GM12875 (cell line): Measurements from ENCODE around the gene ADCYAP1R1.
"Not testable (repeated sequence)": the region's sequence is repeated elsewhere in the genome, so short reads cannot be mapped to it uniquely, and the experiment has no call there.

ENCODE experiments used
- H3K4me3 ChIP-seq: one replicate; pipeline ENCODE4 v1.5.1; 2011; ENCODE audit warnings: low read depth, low read length, control low read depth
- TF ChIP-seq, protein P1 (sequence below): IDR thresholded peaks from 2 replicates; pipeline ENCODE4 v1.5.1; 2011; ENCODE audit warnings: low read depth, mild to moderate bottlenecking, control low read depth, inconsistent platforms, low read length, moderate library complexity, borderline replicate concordance; ENCODE audit not compliant: insufficient read depth

The ADCYAP1R1 gene

DNA sequence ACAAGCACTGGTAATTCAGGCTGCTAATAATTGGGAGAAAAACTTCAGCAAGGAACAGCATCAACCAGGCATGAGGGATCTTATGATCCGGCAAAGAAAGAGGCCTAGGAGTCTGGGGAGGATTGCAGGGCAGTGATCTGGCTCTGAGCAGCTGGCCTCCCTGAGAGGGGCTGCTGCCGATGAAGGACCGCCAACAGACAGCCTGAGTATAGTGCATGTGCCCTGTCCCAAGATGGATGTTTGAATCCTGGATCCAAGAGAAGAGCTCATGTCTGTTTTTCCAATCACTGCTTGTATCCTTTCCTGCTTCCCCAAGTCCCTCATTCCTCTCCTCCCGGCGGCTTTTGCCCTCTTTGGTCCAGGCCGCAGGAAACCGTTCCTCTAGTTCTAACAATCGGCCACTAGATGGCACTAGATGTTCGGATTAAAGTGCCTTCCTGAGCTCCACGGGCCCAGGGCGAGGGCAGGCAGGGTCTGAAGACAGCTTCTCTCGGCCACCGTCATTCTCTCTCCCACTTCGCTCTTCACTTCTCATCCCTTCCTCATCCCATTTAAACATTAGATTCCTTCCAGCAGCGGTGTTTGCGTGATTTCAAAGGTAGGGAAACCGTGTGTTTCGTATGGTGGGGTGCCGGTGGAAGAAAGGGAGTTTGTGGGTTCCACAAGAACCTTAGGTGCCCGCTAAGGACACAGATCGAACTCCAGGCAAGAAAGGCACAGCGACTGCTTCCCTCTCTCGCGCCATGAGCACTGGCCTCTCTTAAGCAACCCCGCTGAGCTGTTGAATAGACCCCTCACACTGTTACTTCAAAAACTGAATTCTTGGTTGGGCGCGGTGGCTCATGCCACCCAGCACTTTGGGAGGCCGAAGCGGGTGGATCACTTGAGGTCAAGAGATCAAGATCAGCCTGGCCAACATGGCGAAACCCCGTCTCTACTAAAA, 82.4 kb downstream of the ADCYAP1R1 start:
- H3K4me3 ChIP-seq: no peak overlapping the region
- TF ChIP-seq, protein P1, sequence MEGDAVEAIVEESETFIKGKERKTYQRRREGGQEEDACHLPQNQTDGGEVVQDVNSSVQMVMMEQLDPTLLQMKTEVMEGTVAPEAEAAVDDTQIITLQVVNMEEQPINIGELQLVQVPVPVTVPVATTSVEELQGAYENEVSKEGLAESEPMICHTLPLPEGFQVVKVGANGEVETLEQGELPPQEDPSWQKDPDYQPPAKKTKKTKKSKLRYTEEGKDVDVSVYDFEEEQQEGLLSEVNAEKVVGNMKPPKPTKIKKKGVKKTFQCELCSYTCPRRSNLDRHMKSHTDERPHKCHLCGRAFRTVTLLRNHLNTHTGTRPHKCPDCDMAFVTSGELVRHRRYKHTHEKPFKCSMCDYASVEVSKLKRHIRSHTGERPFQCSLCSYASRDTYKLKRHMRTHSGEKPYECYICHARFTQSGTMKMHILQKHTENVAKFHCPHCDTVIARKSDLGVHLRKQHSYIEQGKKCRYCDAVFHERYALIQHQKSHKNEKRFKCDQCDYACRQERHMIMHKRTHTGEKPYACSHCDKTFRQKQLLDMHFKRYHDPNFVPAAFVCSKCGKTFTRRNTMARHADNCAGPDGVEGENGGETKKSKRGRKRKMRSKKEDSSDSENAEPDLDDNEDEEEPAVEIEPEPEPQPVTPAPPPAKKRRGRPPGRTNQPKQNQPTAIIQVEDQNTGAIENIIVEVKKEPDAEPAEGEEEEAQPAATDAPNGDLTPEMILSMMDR: peak; percentile 70

DNA sequence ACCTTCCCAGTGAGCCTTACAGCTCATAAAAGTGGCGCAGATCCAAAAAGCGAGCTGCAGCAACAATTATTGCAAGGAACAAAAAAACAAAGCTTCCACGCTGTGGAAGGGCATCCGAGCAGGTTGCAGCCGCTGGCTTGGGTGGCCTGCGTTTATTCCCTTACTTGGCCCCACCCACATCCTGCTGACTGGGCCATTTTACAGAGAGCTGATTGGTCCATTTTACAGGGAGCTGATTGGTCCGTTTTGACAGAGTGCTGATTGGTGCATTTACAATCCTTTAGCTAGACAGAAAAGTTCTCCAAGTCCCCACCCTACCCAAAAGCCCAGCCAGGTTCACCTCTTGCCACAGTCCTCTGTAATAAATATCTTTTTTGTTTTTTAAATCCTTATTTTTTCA, 85.1 kb downstream of the ADCYAP1R1 start:
- no peak overlapping the region for H3K4me3 ChIP-seq

DNA sequence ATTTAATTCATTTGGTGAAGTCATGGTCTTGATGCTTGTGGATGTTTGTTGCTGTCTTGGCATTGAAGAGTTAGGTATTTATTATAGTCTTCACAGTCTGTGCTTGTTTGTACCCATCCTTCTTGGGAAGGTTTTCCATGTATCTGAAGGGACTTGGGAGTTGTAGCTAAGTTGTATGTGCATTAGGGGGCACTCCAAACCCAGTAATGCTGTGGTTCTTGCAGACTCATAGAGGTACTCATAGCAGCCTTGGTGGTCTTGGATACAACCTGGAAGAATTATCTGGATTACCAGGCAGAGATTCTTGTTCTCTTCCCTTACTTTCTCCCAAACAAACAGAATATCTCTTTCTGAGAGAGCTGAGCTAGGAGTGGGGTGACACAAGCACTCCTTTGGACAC, 93.2 kb downstream of the ADCYAP1R1 start:
- H3K4me3 ChIP-seq: no peak overlapping the region
- TF ChIP-seq, protein P1: no peak

More for the DNA sequence above, 85.1 kb downstream of the ADCYAP1R1 start:
- TF ChIP-seq, protein P1: no peak

DNA sequence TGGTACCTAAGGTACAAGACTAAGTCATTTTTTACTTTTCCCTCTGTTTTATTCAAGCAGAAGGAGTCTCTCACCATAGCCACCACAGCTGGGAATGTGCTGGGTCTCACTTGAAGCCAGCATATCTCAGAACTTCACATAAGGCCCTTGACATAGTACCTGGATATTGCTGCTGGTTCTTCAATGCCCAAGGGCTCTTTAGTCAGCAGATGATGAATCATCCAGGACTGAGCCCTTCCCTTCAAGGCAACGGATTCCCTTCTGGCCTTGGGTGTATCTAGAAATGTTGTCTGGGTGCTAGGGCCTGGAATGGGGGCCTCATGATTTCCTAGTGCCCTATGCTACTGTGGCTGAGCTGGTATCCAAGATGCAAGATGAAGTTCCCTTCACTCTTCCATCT, 93.9 kb downstream of the ADCYAP1R1 start:
- H3K4me3 ChIP-seq: no peak overlapping the region

DNA sequence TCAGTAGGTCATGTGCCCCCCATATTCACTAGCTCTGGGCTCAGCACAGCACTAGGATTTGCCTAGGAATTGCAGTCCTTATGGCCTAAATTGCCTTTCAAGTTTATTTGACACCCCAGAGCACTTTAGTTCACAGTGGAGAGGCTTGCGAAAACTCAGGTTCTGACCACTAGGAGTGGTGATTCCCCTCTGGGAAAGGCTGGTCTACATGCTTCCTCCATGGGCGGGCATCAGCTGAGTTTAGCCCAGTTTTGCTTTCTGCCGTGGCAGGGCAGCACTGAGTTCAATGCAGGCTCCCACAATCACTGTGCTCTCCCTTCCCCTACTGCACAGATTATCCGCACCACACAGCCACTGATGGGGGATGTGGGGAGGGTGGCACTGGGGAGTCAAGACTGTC, 94.4 kb downstream of the ADCYAP1R1 start:
- no peak overlapping the region for H3K4me3 ChIP-seq
- TF ChIP-seq, protein P1: no peak

More for the DNA sequence above, 93.9 kb downstream of the ADCYAP1R1 start:
- TF ChIP-seq, protein P1: no peak

DNA sequence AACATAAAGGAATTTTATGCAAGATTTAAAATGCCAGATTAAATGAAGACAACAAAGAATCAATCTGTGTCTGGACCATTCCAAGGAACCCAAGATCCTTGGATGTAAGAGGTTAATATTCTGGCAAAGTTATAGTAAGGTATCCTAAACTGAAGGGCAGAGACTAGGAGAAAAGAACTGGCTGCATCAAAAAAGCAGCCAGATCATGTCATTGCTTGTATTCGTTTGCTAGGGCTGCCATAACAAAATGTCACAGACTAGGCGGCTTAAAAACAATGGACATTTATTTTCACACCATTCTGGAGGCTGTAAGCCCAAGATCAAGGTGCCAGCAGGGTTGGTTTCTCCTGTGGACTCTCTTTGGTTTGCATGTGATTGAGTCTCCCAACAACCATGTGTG, 99.7 kb downstream of the ADCYAP1R1 start:
- TF ChIP-seq, protein P1: no peak
- no peak overlapping the region for H3K4me3 ChIP-seq

DNA sequence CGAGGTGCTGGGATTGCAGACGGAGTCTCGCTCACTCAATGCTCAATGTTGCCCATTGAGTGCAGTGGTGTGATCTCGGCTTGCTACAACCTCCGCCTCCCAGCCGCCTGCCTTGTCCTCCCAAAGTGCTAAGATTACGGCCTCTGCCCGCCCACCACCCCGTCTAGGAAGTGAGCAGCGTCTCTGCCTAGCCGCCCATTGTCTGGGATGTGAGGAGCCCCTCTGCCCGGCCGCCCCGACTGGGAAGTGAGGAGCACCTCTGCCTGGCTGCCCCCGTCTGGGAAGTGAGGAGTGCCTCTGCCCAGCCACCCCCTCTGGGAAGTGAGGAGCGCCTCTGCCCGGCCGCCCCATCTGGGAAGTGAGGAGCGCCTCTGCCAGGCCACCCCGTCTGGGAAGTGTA, 101.2 kb downstream of the ADCYAP1R1 start:
- not testable (repeated sequence) for H3K4me3 ChIP-seq
